Astrocyte of the spinal cord (primary cell): ENCODE measurements around the gene SMARCC1.

Experiments used
- DNase-seq: peaks from one replicate; pipeline ENCODE4 v3.0.0; 2011; ENCODE audit warnings: low read depth, low spot score
- H3K4me3 ChIP-seq: 2 replicates; pipeline ENCODE4 v1.5.1; 2011; ENCODE audit warnings: low read depth, mild to moderate bottlenecking, low read length, moderate library complexity
- CTCF ChIP-seq: IDR thresholded peaks from 2 replicates; pipeline ENCODE4 v1.5.1; 2012; ENCODE audit warnings: low read depth, mild to moderate bottlenecking, low read length, inconsistent platforms
- in situ Hi-C: cut with HindIII; loops from 2 replicates; pipeline ENCODE4 v1.10.0; 2017; ENCODE audit warnings: low sequenced_read_pairs

Gene SMARCC1

GRCh38 chr3:47613722-47614121, 168.0 kb downstream of the SMARCC1 start:
- in situ Hi-C loops = no loop called here
- peak; percentile 26 for DNase-seq
- no peak overlapping the region for H3K4me3 ChIP-seq
- no peak for TF ChIP-seq CTCF

GRCh38 chr3:47612879-47613278, 168.8 kb downstream of the SMARCC1 start:
- no peak for TF ChIP-seq CTCF
- no peak for DNase-seq
- no peak overlapping the region for H3K4me3 ChIP-seq
- in situ Hi-C loops = no loop called here

- H3K4me3 ChIP-seq = no peak overlapping the region
- in situ Hi-C loops = no loop called here
- DNase-seq = peak; percentile 82
- TF ChIP-seq CTCF = no peak
Observed at GRCh38 chr3:47612178-47612577, 169.5 kb downstream of the SMARCC1 start.

GRCh38 chr3:47611576-47611975, 170.1 kb downstream of the SMARCC1 start:
- TF ChIP-seq CTCF = no peak
- in situ Hi-C loops = no loop called here
- no peak overlapping the region for H3K4me3 ChIP-seq
- no peak for DNase-seq

GRCh38 chr3:47610583-47610982, 171.1 kb downstream of the SMARCC1 start:
- no peak overlapping the region for H3K4me3 ChIP-seq
- no peak for TF ChIP-seq CTCF
- in situ Hi-C loops = no loop called here
- no peak for DNase-seq

GRCh38 chr3:47607335-47607734, 174.4 kb downstream of the SMARCC1 start:
- no peak overlapping the region for H3K4me3 ChIP-seq
- no peak for TF ChIP-seq CTCF
- DNase-seq = no peak
- in situ Hi-C loops = no loop called here

- no peak for TF ChIP-seq CTCF
- H3K4me3 ChIP-seq = no peak overlapping the region
- DNase-seq = no peak
- in situ Hi-C loops = no loop called here
Observed at GRCh38 chr3:47606165-47606564, 175.5 kb downstream of the SMARCC1 start.
